Skeletal muscle cell (primary cell): ENCODE measurements around the gene PGRMC2.

ENCODE experiments used
- DNase-seq: peaks from one replicate; pipeline ENCODE4 v3.0.0-alpha.2; 2010; ENCODE audit warnings: low read depth
- H3K4me3 ChIP-seq: 2 replicates; pipeline ENCODE4 v1.5.1; 2011; ENCODE audit warnings: low read depth, mild to moderate bottlenecking, control low read depth, low read length, moderate library complexity

The PGRMC2 gene

DNA sequence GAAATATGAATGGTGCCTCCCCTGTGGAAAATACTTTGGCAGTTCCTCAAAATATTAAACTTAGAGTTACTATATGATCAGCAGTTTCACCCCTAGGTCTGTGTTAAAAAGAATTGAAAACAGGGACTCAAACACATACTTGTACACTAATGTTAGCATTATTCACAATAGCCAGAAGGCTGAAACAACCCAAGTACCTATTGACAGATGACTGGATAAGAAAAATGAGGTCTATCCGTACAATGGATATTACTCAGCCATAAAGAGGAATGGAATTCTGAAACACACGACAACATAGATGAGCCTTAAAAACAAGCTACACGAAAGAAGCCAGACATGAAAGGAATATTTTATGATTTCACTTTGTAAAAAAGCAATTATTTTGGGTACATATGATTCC is 54.9 kb downstream of the PGRMC2 start:
- DNase-seq: no peak
- H3K4me3 ChIP-seq: no peak overlapping the region

DNA sequence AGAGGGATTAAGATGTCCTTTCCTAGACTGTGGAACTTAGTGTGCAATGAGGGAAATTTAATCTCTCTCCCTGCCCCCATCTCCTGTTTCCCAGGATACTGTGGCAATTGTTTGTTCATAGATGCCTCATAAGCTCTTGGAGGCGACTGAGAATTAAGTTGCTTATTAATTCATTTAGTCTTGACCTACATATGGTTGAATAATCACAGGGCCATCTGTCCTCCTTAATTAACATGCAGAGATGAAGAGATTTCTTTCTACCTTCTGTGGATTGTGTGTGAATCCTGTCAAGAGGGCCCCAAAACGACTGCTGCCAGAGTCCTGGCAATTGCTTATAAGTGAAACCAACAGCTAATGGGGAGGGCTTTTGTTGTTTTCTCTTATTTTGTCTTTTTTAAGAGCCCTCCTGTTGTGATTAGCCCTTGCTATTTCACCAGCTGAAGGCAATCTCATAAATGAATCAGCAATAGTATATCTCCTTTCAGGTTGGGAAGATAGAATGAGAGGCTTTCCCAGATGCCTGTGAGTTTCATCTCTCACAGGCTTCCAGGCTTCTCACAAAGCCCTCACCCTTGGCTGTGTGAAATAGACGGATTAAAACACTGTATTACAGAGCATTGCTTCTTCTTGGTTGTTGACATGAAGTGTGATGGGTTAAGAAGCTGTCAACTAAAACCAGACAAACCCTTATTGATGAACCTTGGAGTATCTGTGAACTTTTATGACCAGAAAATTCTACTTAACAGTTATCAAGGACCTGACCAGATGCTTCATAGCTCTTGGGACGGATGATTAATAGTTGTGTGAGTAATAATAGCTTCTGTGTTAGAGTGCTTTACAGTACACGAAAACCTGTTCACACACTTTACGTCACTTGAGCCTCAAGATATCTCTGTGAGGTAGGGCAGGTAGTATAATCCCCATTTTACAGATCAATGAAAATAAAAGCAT is 58.5 kb downstream of the PGRMC2 start:
- H3K4me3 ChIP-seq: no peak overlapping the region
- no peak for DNase-seq

DNA sequence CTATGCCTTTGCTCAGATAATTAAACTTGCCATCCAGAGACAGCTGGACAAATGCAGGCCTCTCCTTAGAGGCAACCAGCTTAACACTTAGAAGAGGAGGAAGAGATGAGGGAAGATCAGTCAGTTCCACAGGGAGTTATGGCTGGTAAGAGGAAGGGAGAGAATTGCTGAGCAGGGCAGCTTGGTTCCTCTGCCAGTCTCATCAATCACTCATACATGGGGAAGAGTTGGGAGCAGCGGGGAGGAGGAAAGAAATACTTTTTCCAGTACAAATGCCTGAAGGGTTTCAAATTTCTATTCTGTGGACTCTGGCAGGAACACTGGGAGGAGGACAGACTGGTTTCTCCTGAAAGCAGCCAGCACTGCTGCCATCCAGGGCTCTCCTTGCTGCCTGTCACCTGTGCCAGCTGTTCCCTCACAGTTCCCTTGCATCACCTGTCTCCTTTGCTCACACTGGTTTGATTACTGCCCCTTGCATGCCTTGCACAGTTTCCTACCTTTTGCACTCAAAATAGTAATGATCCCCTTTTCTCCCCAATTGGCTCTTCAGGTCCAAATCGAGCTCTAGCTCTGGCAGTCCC is 59.5 kb downstream of the PGRMC2 start:
- DNase-seq: no peak
- H3K4me3 ChIP-seq: no peak overlapping the region

DNA sequence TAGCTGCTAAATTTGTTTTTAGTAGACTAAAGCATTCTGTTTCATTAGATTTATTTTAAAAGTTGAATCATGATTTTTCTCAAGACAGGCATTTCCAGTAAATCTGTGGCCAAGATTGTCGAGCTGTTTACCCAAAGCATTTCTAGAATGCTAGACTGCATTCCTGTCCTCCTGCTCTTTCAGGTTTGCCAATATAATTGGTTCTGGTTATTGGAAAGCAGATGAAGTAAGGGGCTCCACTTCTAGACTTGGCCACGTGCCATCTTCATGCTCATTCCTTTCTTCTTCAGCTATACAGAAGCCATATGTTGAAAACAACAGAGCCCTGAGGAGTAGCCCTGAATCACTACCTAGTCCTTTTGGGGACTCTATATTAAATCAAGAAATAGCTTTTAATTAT is 62.5 kb downstream of the PGRMC2 start:
- no peak overlapping the region for H3K4me3 ChIP-seq
- peak; percentile 74 for DNase-seq

DNA sequence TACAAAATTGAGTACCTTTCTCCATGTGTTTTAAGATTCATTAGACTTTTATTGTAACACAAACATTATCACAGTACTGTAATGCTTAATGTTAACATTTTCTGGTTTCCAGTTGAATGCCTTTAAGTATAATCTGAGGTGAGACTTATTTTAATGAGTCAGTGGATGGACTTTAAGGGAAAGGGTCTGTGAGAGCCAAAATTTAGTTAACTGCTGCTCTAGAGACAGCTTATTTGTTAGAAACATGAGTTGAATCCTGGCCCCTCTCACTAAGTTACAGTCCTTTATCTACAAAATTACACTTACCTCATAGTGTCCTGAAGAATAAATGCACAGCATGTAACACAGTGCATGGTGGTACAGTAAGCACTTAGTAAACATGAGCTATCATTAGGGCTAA is 66.0 kb downstream of the PGRMC2 start:
- DNase-seq: no peak
- no peak overlapping the region for H3K4me3 ChIP-seq

DNA sequence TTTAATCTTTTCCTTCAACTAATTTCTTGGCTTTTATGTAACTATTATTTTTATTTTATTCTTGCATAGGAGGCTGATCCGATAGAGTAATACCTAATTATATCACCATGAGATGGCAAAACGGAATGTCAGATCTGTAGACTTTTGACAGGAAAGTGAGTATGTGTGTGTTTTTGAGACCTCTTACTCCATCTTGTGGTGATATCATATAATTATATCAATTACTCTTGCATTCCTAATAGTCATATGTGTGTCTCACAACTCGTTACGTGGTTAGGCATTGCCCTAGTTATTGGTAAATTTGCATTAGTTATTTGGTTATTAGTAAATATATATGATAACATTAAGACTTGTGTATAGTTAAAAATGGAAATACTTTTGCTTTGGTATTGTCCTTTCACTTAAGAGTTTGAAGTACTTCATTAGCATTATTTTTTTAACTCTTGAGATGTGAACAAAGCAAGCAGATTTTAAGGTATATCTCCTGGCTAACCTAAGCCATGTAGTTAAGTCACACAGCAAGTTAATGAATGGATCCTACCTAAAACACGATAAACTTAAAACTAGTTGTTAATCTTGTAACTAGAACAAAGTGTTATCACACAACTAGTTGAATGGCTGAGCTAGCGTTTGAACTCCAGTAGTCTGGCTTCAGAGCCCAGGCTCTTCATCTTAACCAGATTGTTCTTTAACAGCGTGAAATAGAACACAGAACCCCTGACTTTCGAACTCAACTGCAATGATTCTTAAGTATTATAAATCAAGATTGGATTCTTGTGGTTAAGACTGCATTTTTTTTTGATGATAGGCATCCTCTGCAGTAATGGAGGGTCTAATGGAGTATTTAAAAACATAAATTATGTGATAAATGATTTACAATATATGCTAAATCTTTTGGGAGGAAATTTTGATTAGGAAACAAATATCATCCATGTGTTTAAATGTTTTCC is 67.1 kb downstream of the PGRMC2 start:
- DNase-seq: no peak
- no peak overlapping the region for H3K4me3 ChIP-seq
